OCI-LY3 (cell line): Measurements from ENCODE around the gene CARM1.

Experiments used
- H2AFZ ChIP-seq: fragments of 200-600, 300-600 bp; shearing (Covaris generic); 2 replicates; pipeline ENCODE4 v1.6.0; 2014; ENCODE audit warnings: antibody characterized with exemption, low read depth, low read length
- H3K27ac ChIP-seq: fragments of 200-600, 300-600 bp; sonication (generic); 2 replicates; pipeline ENCODE4 v1.5.1; 2014; ENCODE audit warnings: mild to moderate bottlenecking, low read length, moderate library complexity, mixed read lengths
- H3K27me3 ChIP-seq: fragments of 200-600, 300-600 bp; sonication (generic); 2 replicates; pipeline ENCODE4 v1.6.1; 2014; ENCODE audit warnings: low read depth, low read length, mixed read lengths
- H3K36me3 ChIP-seq: fragments of 200-600, 300-600 bp; sonication (generic); replicated peaks from 2 replicates; pipeline ENCODE3; 2014; ENCODE audit warnings: low read depth, low read length, mixed read lengths
- H3K4me1 ChIP-seq: fragments of 300-600, 200-600 bp; sonication (generic); 2 replicates; pipeline ENCODE4 v1.6.1; 2014; ENCODE audit warnings: low read length, mixed read lengths
- H3K4me2 ChIP-seq: fragments of 200-600, 300-600 bp; sonication (generic); 2 replicates; pipeline ENCODE4 v1.6.1; 2014; ENCODE audit warnings: low read length, mixed read lengths
- H3K4me3 ChIP-seq: fragments of 300-600, 200-600 bp; sonication (generic); 2 replicates; pipeline ENCODE4 v1.5.1; 2014; ENCODE audit warnings: antibody characterized with exemption, mild to moderate bottlenecking, low read length, moderate library complexity
- H3K79me2 ChIP-seq: fragments of 300-600, 200-600 bp; shearing (Covaris generic); 2 replicates; pipeline ENCODE4 v1.6.1; 2014; ENCODE audit warnings: mild to moderate bottlenecking, low read length, mixed read lengths
- H3K9ac ChIP-seq: fragments of 300-600, 200-600 bp; shearing (Covaris generic); 2 replicates; pipeline ENCODE4 v1.6.0; 2014; ENCODE audit warnings: mild to moderate bottlenecking, low read length, moderate library complexity
- H3K9me3 ChIP-seq: fragments of 200-600, 300-600 bp; shearing (Covaris generic); 2 replicates; pipeline ENCODE4 v1.6.1; 2014; ENCODE audit warnings: low read length, mixed read lengths; ENCODE audit not compliant: insufficient read depth
- H4K20me1 ChIP-seq: fragments of 200-600, 300-600 bp; sonication (generic); 2 replicates; pipeline ENCODE4 v1.6.1; 2016; ENCODE audit warnings: low read length, mixed read lengths; ENCODE audit not compliant: insufficient read depth
- CTCF ChIP-seq: fragments of 200-600, 300-600 bp; sonication (generic); IDR thresholded peaks from 2 replicates; pipeline ENCODE4 v1.5.1; 2014; ENCODE audit warnings: antibody characterized with exemption, low read length, low read depth
- EZH2phosphoT487 ChIP-seq: fragments of 200-600 bp; shearing (Covaris generic); IDR thresholded peaks from 2 replicates; pipeline ENCODE4 v1.6.1; 2018; ENCODE audit warnings: antibody characterized with exemption, mixed run types, low read depth

Gene CARM1

DNA sequence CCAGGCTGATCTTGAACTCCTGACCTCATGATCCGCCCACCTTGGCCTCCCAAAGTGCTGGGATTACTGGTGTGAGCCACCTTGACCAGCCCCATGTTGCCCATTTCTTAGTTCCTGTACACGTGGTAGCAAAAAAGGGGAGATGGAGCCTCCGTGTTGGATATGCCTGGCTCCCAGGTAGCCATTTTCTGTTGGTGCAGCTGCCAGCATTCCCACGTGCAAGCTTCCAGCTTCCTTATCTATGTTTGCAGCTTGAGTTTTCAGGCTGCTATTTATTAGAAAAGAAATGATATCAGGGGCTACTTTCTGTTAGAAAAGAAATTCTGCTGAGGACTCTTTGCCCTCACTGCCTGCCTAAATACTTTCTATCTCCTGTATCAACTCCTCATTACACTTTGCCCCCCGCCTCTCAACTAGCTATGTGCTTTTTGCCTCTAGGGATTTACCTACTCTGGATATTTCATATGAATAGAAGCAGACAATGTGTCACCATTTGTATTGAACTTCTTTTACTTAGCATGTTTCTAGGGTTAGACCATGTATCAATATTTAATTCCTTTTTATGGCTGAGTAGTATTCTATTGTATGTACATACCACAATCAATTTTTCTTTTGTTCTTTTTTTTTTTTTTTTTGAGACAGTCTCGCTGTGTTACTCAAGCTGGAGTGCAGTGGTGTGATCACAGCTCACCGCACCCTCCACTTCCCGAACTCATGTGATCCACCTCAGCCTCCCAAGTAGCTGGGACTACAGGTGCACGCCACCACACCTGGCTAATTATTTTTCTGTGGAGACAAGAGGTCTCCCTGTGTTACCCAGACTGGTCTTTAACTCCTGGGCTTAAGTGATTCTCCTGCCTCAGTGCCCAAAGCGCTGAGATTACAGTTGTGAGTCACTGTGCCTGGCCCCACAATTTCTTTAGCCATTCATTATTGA is 32.0 kb upstream of the CARM1 start:
- 0 out of 2 replicates have a peak, but pooled peaks cover 2% of the 10 kb centered on the region for H3K79me2 ChIP-seq

DNA sequence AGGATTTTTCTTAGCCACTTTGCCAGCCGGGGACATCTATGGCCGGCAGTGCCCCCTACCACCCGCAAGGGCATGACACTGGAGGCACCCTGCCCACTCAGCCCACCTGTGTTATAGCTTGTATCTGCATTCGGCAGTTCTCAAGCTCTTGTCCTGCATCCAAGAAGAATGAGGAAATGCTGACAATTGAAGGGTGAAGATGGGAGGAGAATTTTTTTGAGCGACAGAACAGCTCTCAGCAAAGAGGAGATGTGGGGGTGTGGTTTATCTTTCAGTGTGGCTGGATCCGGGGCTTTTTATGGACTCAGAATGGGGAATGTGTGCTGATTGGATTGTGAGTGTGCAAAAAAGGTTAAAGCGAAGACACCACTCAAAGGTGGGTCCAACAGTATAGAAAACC is 28.6 kb upstream of the CARM1 start:
- Histone ChIP-seq H3K4me2 (no peak overlapping the region), H3K4me1 (no peaks in the 10 kb centered on the region), H3K36me3 (no peaks in the 10 kb centered on the region), H2AFZ (no peak overlapping the region), H3K9me3 (no peaks in the 10 kb centered on the region), H3K79me2 (no peaks in the 10 kb centered on the region), H3K27me3 (no peaks in the 10 kb centered on the region), H3K9ac (no peak overlapping the region), H3K27ac (no peak overlapping the region), H3K4me3 (no peak overlapping the region), H4K20me1 (no peaks in the 10 kb centered on the region)
- TF ChIP-seq EZH2phosphoT487 = no peak
- TF ChIP-seq CTCF = no peak

More for the DNA sequence above, 32.0 kb upstream of the CARM1 start:
- Histone ChIP-seq H3K4me2 (no peak overlapping the region), H3K27me3 (no peaks in the 10 kb centered on the region), H3K36me3 (peaks cover 6% of the 10 kb centered on the region), H3K4me1 (peaks cover 8% of the 10 kb centered on the region), H3K9me3 (peaks cover 2% of the 10 kb centered on the region; the same call in 1 of the 2 replicates), H2AFZ (no peak overlapping the region), H3K9ac (no peak overlapping the region), H3K4me3 (no peak overlapping the region), H3K27ac (no peak overlapping the region), H4K20me1 (peaks cover 4% of the 10 kb centered on the region; the same call in 1 of the 2 replicates)
- TF ChIP-seq CTCF (no peak), EZH2phosphoT487 (no peak)

DNA sequence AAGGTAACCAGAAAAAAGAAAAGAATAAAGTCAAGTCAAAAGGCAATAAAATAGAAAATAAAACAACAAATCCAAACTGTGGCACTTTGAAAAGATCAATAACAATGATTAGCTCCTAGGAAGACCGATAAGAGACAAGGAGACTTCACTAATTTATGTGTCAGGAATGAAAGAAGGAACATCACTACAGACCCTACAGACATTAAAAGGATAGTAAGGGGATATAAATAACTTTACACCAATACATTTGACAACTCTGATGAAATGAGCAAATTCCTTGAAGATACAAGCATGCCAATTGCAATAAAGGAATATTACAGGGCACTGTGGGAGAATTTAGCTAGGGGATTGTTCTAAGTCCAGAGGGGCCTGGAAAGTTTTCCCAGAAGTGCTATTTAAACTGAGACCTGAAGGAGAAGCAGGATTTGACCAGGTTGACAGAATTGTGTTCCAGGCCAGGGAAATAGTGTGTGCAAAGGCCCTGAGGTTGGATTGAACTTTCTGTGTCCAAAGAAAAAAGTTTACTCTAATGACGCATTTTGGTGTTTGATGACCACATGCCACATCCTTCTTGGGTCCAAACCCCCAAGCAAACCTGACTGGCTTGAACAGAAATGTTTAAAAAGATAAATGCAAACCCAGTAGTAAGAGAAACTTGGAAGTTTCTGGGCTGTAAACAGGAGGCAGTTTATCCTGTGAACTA is 24.7 kb upstream of the CARM1 start:
- Histone ChIP-seq H2AFZ (no peak overlapping the region), H3K9me3 (no peaks in the 10 kb centered on the region), H3K4me2 (no peak overlapping the region), H3K36me3 (no peaks in the 10 kb centered on the region), H3K27me3 (peaks cover 3% of the 10 kb centered on the region; the same call in 1 of the 2 replicates), H3K9ac (no peak overlapping the region), H3K4me1 (no peaks in the 10 kb centered on the region; the same call in 1 of the 2 replicates), H3K79me2 (no peaks in the 10 kb centered on the region), H4K20me1 (no peaks in the 10 kb centered on the region), H3K4me3 (no peak overlapping the region), H3K27ac (no peak overlapping the region)
- TF ChIP-seq EZH2phosphoT487 (no peak), CTCF (no peak)

GRCh38 chr19:10848230-10848856 is 23.0 kb upstream of the CARM1 start, which contains the start of gene C19orf38:
Gene C19orf38, plus strand, starts transcription at chr19:10848415. Its CDS starts 94 bp downstream, at chr19:10848509.
- Histone ChIP-seq H2AFZ (no peak within 1 kb of the TSS), H3K4me2 (no peak within 1 kb of the TSS), H3K4me1 (no peaks in the 10 kb centered on the region; the same call in 1 of the 2 replicates), H3K36me3 (no peaks in the 10 kb centered on the region), H3K79me2 (no peaks in the 10 kb centered on the region), H3K9ac (no peak within 1 kb of the TSS), H3K4me3 (no peak within 1 kb of the TSS), H3K9me3 (no peaks in the 10 kb centered on the region), H3K27me3 (peaks cover 3% of the 10 kb centered on the region; the same call in 1 of the 2 replicates), H4K20me1 (no peaks in the 10 kb centered on the region), H3K27ac (no peak within 1 kb of the TSS)
- no peak for TF ChIP-seq EZH2phosphoT487
- no peak for TF ChIP-seq CTCF
